Lower lobe of right lung (tissue), 2 donors: ENCODE data around the gene EPN2. TPM values are rescaled to one million over a fixed set of nuclear protein-coding genes. Genes with fewer than 3 reads are reported as not detected.

Source experiments
- ATAC-seq, 2 donors: fragments of 200-7000 bp; cut with Tn5 transposase; one replicate each; pipeline ENCODE4 v1.9.1; 2020 to 2022; ENCODE audit warnings: mild to moderate bottlenecking in 2 of 2, moderate library complexity in 2 of 2
- DNase-seq: peaks from one replicate; pipeline ENCODE4 v3.0.0-alpha.2; 2020
- H3K27ac ChIP-seq: fragments of 200-600 bp; one replicate; pipeline ENCODE4 v1.8.0; 2022
- H3K27me3 ChIP-seq: fragments of 200-600 bp; one replicate; pipeline ENCODE4 v1.8.0; 2022; ENCODE audit warnings: low read depth
- H3K36me3 ChIP-seq: fragments of 200-600 bp; one replicate; pipeline ENCODE4 v1.8.0; 2022; ENCODE audit warnings: mild to moderate bottlenecking
- H3K4me1 ChIP-seq: fragments of 200-600 bp; one replicate; pipeline ENCODE4 v1.8.0; 2022
- H3K4me3 ChIP-seq: fragments of 200-600 bp; one replicate; pipeline ENCODE4 v1.8.0; 2022; ENCODE audit warnings: mild to moderate bottlenecking
- H3K9me3 ChIP-seq: fragments of 200-600 bp; one replicate; pipeline ENCODE4 v1.8.0; 2022
- CTCF ChIP-seq: fragments of 200-600 bp; IDR thresholded peaks from one replicate; pipeline ENCODE4 v1.8.0; 2022; ENCODE audit warnings: antibody characterized with exemption, mild to moderate bottlenecking
- intact Hi-C: fragments of 100-400 bp; cut with DNase I; formaldehyde crosslinking; loops from one replicate; pipeline ENCODE4 v1.11.0; 2022
- total RNA-seq: library from RNA; stranded (reverse); fragmentation: NEBNext Ultra II Directional; extraction: Animal tissue kit (Norgen Biotek cat#: 25700); gene quantifications from one replicate; pipeline ENCODE4 v1.2.1, GENCODE V29; 2021
- donor health status: DM: no; HTN: yes; CAD: no; lungs with severe emphysema.

Gene EPN2
- total RNA-seq, 1 donor from 2014 or later, result 66.2 TPM

DNA sequence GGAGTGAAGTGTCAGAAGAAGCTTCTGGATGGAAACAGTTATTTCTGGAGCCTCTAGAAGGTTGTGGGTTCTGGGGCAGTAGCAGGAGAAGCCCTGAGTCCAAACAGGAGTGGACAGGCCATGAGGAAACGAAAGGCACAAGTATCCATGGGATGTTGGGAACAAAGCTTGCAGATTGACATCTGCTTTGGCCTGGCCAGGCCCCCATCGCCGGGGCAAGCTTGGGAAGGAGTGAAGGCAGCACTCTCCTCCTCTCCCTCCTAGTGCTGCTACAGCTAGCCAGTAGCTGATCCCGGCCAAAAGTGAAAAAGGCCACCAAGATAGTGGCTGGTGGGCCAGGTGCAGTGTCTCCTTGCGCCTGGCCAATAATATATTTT, 85.0 kb downstream of the EPN2 start:
- H3K9me3 ChIP-seq, result peaks cover 4% of the 10 kb centered on the region
- no peaks in the 10 kb centered on the region for H3K27me3 ChIP-seq
- no peak overlapping the region for H3K27ac ChIP-seq
- peaks cover 17% of the 10 kb centered on the region for H3K36me3 ChIP-seq
- ATAC-seq (no peak), DNase-seq (no peak)
- H3K4me3 ChIP-seq, result no peak overlapping the region
- TF ChIP-seq CTCF, result no peak
- peaks cover 6% of the 10 kb centered on the region for H3K4me1 ChIP-seq
- intact Hi-C loops, result no loop called here

GRCh38 chr17:19322861-19323260, 85.7 kb downstream of the EPN2 start:
- no peak for ATAC-seq
- Histone ChIP-seq H3K4me1 (no peaks in the 10 kb centered on the region), H3K27ac (no peak overlapping the region), H3K36me3 (peaks cover 10% of the 10 kb centered on the region), H3K27me3 (no peaks in the 10 kb centered on the region), H3K9me3 (peaks cover 4% of the 10 kb centered on the region), H3K4me3 (no peak overlapping the region)
- intact Hi-C loops, result no loop called here
- no peak for DNase-seq
- no peak for TF ChIP-seq CTCF

DNA sequence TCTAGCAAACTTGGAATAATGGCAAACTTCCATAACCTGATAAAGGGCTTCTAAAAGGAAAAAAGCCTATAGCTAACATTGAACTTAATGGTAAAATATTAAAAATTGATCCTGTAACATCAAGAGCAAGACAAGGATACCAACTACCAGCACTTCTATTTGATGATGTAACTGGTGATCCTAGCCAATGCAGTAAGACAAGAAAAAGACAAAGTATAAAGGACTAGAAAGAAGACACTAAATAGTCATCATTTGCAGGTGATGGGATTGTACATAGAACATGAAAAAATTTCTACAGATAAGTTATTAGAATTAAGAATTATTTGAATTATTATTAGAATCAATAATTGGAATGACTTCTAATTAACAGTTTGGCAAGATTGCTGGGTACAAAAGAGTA, 88.4 kb downstream of the EPN2 start:
- no peaks in the 10 kb centered on the region for H3K27me3 ChIP-seq
- no peak overlapping the region for H3K4me3 ChIP-seq
- peaks cover 4% of the 10 kb centered on the region for H3K9me3 ChIP-seq
- ATAC-seq (no peak), DNase-seq (no peak)
- intact Hi-C loops, result no loop called here
- no peaks in the 10 kb centered on the region for H3K4me1 ChIP-seq
- no peak for TF ChIP-seq CTCF
- peaks cover 23% of the 10 kb centered on the region for H3K36me3 ChIP-seq
- no peak overlapping the region for H3K27ac ChIP-seq

DNA sequence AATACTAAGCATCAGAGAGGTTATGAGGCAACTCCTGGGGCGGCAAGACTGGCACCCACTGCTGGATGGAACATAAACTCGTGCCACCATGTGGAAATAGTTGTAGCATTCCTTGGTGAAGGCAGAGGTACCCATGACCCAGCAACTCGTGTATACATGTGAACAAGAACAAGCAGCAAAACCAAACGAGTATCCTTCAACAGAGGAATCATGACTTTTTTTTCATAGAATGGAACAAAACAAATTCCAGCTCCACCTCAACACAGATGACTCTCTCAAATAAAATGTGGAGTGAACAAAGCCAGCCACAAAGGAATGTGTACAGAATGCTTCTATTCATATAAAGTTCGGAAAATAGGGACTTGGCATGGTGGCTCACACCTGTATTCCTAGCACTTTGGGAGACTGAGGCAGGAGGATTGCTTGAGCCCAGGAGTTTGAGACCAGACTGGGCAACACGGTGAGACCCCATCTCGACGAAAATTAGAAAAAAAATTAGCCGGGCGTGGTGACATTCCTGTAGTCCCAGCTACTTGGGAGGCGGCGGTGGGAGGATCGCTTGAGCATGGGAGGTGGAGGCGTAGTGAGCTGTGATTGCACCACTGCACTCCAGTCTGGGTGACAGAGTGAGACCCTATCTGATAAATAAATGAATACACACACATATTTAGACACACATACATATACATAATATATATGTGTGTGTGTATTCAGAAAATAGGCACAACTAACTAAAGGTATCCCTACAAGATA, 90.0 kb downstream of the EPN2 start:
- H3K9me3 ChIP-seq, result peaks cover 4% of the 10 kb centered on the region
- TF ChIP-seq CTCF, result no peak
- H3K27me3 ChIP-seq, result no peaks in the 10 kb centered on the region
- no peaks in the 10 kb centered on the region for H3K4me1 ChIP-seq
- intact Hi-C loops, result no loop called here
- no peak for DNase-seq
- H3K4me3 ChIP-seq, result no peak overlapping the region
- H3K36me3 ChIP-seq, result peaks cover 29% of the 10 kb centered on the region
- peak; percentile 71 to 73 for ATAC-seq
- H3K27ac ChIP-seq, result peak overlapping the region; percentile 41

GRCh38 chr17:19328441-19329061, 91.4 kb downstream of the EPN2 start:
- TF ChIP-seq CTCF, result no peak
- no peak overlapping the region for H3K4me3 ChIP-seq
- peaks cover 4% of the 10 kb centered on the region for H3K9me3 ChIP-seq
- no peak for ATAC-seq
- no peak overlapping the region for H3K27ac ChIP-seq
- intact Hi-C loops, result no loop called here
- DNase-seq, result no peak
- no peaks in the 10 kb centered on the region for H3K27me3 ChIP-seq
- H3K4me1 ChIP-seq, result no peaks in the 10 kb centered on the region
- H3K36me3 ChIP-seq, result peaks cover 37% of the 10 kb centered on the region
